NCI-H2171 treated with DMSO at 0.1 percent for 48 hours (cell line): ENCODE measurements around the gene RIN3.

Experiments used
- DNase-seq: peaks from one replicate; lab custom pipeline; 2025; lab: John Stamatoyannopoulos, UW

The RIN3 gene

DNA sequence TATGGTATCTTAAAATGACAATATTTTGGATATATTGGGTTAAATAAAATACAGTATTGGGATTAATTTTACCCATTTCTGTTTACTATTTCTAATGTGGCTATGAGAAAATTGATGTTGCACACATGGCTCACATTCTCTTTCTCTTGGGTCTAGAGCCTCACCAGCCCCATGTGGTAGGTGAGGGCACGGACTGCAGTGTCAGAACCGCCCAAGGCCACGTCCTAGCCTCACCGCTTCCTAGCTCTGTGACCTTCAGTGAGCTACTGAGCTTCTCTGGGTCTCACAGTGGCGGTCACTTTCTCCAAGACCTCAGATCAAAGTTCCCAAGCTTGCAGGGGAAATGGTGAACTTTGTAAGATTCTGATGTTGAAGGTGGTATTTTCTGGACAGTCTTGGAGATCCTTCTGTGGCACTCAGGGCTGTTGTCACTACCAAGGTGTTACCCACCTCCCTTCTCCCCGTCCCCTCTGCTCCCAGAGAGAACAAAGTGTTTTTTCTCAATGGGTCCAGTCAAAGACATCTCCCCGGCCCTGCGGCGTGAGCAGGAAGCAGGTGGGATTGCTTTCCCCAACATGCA, 87.6 kb downstream of the RIN3 start:
- DNase-seq, result no peak

GRCh38 chr14:92601757-92602417, 88.3 kb downstream of the RIN3 start:
- DNase-seq, result no peak

DNA sequence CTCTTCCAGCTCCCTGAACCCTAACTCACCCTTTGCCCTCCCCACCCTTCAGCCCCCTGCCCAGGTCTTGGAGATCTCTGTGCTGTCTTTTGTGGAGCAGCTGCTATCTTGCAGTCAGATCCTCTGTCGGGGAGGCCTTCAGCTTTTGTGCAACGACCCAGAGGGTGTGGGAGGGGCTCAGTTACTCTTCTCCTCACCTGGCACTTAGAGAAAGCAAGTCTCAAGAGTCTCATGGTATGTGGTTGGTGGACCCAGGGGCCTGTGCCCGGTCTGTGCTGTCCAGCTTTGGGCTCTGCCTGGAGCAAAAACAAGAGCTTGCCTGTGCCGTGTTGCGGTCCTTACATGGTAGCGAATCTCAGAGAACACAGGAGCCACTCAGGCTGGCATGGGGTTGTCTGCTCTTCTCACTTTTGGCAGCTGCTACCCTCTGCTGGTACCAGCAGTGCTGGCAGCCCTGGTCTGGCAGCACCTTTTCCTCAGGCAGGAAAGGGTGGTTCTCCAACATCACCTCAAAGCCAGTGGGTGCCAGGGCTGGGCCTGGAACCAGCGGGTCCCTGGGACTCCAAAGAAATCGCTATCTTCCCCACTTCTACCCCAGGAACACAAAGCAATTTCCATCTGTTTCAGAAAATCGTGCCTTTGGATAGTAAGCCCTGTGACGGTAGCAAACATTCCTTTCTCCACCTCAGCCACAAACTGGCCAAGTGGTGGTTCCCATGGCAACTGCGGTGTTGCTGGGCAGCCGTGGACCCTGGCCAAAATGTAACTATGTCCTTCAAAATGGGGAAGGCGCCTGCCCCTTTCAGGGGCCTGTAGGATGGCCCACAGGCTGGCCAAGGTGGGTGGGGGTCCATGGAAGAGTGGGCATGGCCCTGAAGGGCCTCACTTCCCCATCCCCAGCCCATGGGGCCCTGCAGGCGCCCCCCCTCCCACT, 90.0 kb downstream of the RIN3 start:
- DNase-seq, result peak; percentile 40

- no peak for DNase-seq
Measured at GRCh38 chr14:92605274-92605940, 91.8 kb downstream of the RIN3 start.

- DNase-seq, result no peak
Measured at GRCh38 chr14:92607251-92607650, 93.7 kb downstream of the RIN3 start.

DNA sequence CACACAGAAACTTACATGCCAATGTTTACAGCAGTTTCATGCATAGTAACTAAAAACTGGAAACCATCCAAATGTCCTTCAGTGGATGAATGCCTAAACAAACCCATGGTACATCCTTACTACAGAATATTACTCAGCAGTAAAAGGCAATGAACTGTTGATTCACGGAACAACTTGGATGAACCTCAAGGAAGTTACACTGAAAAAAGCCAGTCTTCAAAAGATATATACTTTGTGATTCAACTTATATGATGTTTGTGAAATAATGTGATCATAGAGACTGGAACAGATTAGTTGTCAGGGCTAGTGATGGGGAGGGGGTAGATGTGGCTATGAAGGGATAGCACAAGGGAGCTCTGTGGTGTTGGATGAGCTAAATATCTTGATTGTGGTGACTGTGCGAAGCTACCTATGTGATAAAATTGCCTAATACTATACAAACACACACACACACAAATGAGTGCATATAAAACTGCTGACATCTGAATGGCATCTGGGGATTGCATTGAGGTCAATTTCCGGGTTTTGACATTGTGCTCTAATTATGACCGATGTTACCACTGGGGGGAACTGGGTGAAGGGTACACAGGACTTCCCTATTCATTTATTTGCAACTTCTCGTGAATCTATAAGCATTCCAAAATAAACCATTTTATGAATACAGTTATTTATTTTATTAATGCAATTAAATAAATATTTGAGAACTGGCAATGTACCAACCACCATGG, 94.3 kb downstream of the RIN3 start:
- no peak for DNase-seq

- no peak for DNase-seq
Measured at GRCh38 chr14:92609955-92610354, 96.4 kb downstream of the RIN3 start.

GRCh38 chr14:92610849-92611271, 97.3 kb downstream of the RIN3 start:
- no peak for DNase-seq

DNA sequence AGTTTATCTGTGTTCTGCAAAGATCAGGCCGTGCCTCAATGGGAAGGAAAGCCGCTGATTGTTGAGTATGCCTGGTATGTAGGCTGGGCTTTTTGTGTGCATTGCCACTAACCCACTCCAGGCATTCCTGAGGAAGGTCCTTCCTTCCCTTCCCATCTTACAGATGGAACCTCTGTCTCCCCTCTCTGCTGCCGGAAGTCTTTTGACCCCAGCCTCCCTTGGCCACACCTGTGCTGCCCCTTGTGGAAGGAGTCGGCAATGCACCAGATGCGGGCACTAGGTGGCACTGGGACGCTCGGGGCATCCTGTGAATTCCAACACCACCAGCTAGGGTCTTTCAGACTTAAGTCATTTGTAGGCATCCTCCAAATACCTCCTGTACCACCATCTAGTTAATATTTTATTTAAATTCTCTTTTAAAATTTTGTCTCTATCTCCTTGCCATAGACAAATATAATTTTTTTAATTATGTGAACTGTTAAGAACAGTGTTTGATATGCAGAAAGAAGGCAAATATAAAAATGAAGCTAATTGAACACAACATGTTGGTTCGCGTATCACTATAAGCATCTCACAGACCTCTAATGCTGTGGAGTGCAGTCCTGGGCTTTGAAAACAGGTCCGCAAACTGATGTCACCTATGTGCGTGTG, 99.6 kb downstream of the RIN3 start:
- peak; percentile 33 for DNase-seq

GRCh38 chr14:92613681-92614260, 100.2 kb downstream of the RIN3 start:
- no peak for DNase-seq

DNA sequence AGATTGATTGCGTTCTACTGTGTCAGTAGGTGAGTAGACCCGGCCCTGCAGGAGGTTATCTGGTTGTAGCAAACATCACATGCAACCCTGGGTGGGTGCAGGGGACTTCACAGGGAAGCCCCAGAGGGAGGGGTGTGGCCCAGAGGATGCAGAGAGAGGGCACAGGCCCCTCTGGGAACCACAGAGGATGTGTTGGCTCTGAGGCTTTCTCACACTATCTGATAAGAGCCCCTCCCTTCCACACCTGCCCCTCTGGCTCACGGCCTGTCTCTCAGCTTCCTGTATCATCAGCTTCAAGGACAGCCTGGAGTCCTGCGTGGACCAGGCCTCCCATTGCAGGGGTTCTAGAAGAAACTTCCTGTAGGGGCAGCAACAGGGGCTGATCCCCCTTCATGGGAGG, 101.9 kb downstream of the RIN3 start:
- DNase-seq, result no peak

DNA sequence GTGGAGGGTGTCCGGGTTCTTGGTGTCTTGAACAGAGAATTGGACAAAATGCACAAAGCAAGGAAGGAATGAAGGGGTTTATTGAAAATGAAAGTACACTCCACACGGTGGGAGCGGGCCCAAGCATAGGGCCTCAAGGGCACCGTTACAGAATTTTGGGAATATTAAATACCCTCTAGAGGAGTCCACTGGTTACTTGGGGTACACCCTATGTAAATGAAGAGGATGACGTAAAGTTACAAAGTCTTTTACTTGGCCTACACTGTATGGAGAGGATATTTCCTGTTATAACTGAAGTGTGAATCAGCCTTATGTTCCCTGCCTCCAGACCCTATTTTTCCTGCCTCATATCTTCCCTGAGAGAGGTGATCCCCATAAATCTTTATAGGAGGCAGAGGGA, 102.6 kb downstream of the RIN3 start:
- no peak for DNase-seq

DNA sequence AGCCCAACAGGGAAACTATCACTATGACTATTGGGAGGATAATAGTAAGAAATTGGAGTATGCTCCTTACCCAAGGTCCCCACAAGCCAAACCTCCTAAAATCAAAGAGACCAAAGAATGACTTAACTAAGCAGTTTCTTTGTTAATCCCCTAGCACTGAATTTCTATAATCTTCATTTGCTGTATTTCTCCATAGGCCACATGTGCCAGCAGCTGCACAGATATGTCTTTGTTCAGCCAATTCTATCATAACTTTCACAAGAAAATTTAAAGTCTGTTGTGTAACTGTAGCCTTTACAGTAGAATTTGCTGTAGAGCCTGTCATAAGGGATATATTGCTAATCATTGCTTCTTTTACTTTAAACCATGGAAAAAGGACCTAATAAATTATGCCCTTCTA, 104.0 kb downstream of the RIN3 start:
- no peak for DNase-seq

DNA sequence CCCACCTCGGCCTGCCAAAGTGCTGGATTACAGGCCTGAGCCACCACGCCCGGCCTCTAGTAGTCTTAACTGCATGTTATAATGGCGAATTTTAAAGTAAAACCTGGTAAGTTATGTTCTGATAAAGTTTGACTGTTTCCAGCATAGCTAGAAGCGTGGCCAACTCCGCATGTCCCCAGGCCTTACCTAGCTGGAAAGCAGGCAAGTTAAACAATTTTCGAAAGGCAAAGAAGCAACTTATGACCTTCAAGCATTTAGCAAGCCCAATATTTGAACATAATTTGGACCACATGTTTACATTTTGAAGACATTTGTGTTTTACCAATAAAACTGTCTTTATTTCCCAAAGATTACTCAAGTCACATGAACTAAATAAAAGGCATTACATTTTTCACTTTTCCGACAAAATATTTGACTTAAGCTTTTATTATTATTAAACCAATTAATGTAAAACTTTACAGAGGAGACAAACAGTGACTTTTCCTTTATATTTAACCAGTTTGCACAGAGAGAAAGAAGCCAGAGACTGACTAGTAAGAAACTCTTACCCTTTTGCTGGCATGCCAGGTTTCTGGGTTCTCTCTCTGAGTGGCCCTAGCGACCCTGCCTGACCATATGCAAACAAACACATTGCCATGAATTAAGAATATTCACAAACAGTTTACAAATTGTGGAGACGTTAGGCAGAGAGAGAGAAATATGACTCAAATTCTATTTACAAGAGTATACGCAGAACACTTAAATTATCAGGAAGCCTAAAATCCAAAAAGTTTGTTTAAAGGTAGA, 106.3 kb downstream of the RIN3 start:
- no peak for DNase-seq

DNA sequence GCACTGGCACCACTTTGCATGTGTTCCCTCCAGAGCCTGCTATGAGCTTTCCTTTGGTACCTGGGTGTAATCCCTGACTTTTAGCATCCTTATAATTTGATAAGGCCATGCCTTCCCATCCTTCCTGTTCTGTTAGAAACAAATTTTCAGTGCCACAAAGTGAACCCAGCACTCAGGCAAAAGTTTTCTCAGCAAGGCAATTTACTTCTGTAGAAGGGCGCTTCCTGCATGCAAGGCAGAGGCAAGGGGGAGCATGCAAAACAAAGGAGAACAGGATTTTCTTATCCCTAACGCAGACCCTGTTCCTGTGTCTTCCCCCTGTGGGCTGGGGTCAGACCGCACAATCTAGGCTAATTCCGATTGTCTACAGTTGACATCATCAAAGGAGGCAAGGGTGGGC, 108.7 kb downstream of the RIN3 start:
- no peak for DNase-seq

DNA sequence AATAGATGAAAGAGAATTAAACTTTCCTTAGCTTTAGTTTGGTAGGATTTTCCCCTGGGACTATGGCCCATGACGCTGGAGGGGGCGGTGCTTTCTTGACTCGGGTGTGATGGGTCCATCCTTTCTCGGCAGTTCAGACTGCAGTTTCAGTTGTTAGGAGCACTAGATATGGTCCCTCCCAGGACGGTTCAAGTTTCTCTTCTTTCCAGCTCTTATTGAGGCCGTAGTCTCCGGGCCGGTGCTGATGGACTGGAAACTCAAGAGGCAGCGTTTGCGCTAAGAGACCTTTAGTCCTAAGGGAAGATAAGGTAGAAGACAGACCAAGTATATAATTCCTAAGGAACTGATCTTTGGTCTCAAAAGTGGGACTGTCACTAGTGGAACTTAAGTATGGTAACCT, 111.2 kb downstream of the RIN3 start:
- DNase-seq, result no peak

- no peak for DNase-seq
Measured at GRCh38 chr14:92625213-92625612, 111.6 kb downstream of the RIN3 start.

DNA sequence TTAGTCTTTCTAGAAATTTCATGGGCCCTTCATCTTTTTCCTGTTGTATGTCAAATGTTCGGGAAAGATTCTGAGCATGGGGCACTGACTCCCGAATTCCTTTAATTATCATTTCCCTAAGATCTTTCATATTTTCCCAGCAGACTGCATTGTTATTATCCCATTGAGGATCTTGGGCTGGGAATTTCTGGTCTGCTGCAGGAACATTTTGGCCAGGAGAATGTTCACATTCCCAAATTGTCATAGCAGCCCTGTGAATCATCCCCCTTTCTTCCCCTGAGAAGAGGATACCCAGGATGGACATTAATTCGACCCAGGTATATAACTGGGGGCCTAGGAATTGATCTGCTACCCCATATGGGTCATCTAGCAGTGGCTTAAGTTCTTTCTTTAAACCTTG, 112.5 kb downstream of the RIN3 start:
- no peak for DNase-seq

DNA sequence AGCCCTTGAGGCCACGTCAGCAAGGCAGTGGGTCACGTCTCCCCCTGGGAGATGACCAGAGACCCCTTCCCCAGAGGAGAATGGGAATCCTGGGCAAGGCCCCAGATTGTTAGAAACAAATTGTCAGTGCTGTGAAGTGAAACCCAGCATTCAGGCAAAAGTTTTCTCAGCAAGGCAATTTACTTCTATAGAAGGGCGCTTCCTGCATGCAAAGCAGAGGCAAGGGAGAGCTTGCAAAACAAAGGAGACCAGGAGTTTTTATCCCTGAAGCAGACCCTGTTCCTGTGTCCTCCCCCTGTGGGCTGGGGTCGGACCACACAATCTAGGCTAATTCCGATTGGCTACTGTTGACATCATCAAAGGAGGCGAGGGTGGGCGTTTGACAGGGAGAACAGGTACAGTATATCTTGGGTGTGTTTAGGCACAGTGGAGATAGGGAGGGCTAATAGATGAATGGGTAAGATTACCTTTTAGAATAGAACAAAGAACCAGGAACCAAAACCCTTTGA, 114.2 kb downstream of the RIN3 start:
- DNase-seq, result no peak

- no peak for DNase-seq
Measured at GRCh38 chr14:92628636-92629035, 115.1 kb downstream of the RIN3 start.
